ENCODE results near the gene KIZ. TPM values are rescaled to one million over a fixed set of nuclear protein-coding genes. Genes with fewer than 3 reads are reported as not detected.

KIZ gene
- total RNA-seq, 1 experiment from 2014 or later = 17.6 TPM

GRCh38 chr20:21279706-21280521 is 154.0 kb downstream of the KIZ start (continued):
- TF ChIP-seq EZH2phosphoT487 (IDR thresholded peaks at IDR 0.05; ENCODE audit: borderline replicate concordance) = no peak
- TF ChIP-seq CEBPB (IDR thresholded peaks at IDR 0.05; ENCODE audit: low read depth) = no peak
- no peak for TF ChIP-seq RAD21 (IDR thresholded peaks at IDR 0.05; ENCODE audit: low read depth)

DNA sequence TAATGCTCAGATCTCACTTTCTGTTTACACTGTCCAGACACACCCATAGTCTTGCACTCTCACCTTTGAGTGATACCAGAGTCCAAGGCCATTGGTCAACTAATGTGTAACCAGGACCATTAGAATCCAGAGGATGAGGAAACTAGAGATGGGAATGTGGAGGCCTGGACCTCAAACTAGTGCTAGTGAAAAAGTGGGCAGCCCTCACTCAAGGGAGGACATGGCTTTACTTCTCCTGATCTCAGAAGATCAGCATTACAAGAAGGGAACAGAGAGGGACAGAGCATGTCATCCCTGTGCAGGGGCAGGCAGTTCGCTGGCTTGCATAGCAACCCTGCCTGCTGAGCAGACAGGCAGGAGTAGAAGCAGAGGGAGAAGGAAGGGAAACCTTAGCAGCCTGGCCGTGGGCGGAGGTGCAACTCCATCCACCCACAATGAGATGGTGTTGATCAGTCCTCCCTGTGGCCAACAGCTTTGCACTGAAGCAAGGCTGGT is 154.7 kb downstream of the KIZ start:
- H3K79me2 ChIP-seq (ENCODE audit: insufficient read depth, low read length) = no peaks in the 10 kb centered on the region
- CTCF ChIA-PET = no interaction called here
- H3K4me3 ChIP-seq (replicated peaks in 1 of 2; ENCODE audit: low read depth in 1 of 2, low read length in 2 of 2) = no peak overlapping the region
- H3K36me3 ChIP-seq (ENCODE audit: control insufficient read depth in 1 of 2, insufficient read depth in 2 of 2, low read length in 2 of 2) = no peaks in the 10 kb centered on the region
- intact Hi-C loops (cut with micrococcal nuclease) = no loop called here
- no peaks in the 10 kb centered on the region for H3K4me1 ChIP-seq (ENCODE audit: control insufficient read depth in 1 of 2, insufficient read depth in 2 of 2, low read length in 2 of 2)
- no peaks in the 10 kb centered on the region for H3K9me3 ChIP-seq (ENCODE audit: control insufficient read depth in 1 of 2, insufficient read depth in 1 of 2, low read depth in 1 of 2, low read length in 2 of 2)
- BruUV-seq (replicated peaks) = no TSS peak
- peaks cover 11% of the 10 kb centered on the region; the same call in 1 of the 2 replicates for H3K27me3 ChIP-seq (ENCODE audit: insufficient read depth, low read length)
- no peaks in the 10 kb centered on the region for H3K9me2 ChIP-seq (ENCODE audit: insufficient read depth)
- no peak overlapping the region for H3K27ac ChIP-seq (ENCODE audit: low read depth, low read length)
- no peak overlapping the region for H2AFZ ChIP-seq (ENCODE audit: low read depth, low read length, poor library complexity, severe bottlenecking)
- H3K9ac ChIP-seq (ENCODE audit: low read length) = no peak overlapping the region
- POLR2A ChIA-PET = no interaction called here
- RAD21 ChIA-PET (ENCODE audit: low non-redundant PET in 1 of 2, low total read pairs in 2 of 2, uncharacterized antibody in 2 of 2, unreplicated experiment in 2 of 2) = no interaction called here
- no peak for ATAC-seq
- no peak overlapping the region for H3K4me2 ChIP-seq (ENCODE audit: low read length)
- no peak for DNase-seq (ENCODE audit: low read depth, low spot score)
- TF ChIP-seq REST (IDR thresholded peaks at IDR 0.05; ENCODE audit: low read depth) (no peak), FOSL1 (IDR thresholded peaks at IDR 0.05; ENCODE audit: low read depth) (no peak), SP1 (IDR thresholded peaks at IDR 0.05; ENCODE audit: low read depth) (no peak)
- H4K20me1 ChIP-seq (ENCODE audit: insufficient read depth) = no peaks in the 10 kb centered on the region
